Measurements from ENCODE around the gene HAGHL.

DNA sequence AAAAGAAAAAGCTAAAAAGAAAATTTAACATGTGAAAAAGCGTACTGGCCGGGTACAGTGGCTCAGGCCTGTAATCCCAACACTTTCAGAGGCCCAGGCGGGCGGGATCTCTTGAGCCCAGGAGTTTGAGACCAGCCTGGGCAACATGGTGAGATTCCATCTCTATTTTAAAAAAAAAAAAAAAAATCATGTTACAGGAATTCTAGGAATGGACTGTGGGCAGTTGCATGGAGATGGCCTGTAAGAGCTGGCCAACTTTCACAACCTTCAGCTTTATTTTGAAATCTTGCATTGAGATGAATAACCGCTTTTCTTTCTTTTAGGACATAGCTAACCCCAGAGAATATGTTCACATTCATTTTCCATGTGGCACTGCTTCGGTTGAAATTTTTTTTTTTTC, 22.1 kb downstream of the HAGHL start:
- TF ChIP-seq, protein P1, sequence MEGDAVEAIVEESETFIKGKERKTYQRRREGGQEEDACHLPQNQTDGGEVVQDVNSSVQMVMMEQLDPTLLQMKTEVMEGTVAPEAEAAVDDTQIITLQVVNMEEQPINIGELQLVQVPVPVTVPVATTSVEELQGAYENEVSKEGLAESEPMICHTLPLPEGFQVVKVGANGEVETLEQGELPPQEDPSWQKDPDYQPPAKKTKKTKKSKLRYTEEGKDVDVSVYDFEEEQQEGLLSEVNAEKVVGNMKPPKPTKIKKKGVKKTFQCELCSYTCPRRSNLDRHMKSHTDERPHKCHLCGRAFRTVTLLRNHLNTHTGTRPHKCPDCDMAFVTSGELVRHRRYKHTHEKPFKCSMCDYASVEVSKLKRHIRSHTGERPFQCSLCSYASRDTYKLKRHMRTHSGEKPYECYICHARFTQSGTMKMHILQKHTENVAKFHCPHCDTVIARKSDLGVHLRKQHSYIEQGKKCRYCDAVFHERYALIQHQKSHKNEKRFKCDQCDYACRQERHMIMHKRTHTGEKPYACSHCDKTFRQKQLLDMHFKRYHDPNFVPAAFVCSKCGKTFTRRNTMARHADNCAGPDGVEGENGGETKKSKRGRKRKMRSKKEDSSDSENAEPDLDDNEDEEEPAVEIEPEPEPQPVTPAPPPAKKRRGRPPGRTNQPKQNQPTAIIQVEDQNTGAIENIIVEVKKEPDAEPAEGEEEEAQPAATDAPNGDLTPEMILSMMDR (IDR thresholded peaks at IDR 0.05) = no peak
- no peak for TF ChIP-seq EP300 (IDR thresholded peaks at IDR 0.05)
